Smooth muscle cell (in vitro differentiated cells): ENCODE results near the gene ERC2. TPM values are rescaled to one million over a fixed set of nuclear protein-coding genes. Genes with fewer than 3 reads are reported as not detected.

Experiments used
- DNase-seq: peaks from one replicate; lab custom pipeline; 2025; ENCODE audit not compliant: unreplicated experiment; lab: John Stamatoyannopoulos, UW
- H2AFZ ChIP-seq: fragments of 200-600 bp; sonication (generic); 2 replicates; pipeline ENCODE4 v1.6.0; 2016; ENCODE audit warnings: antibody characterized with exemption, low read depth, mild to moderate bottlenecking
- H3F3A ChIP-seq: fragments of 200-600 bp; sonication (generic); 2 replicates; pipeline ENCODE4 v1.6.0; 2017; ENCODE audit warnings: antibody characterized with exemption, low read depth
- H3K27ac ChIP-seq: fragments of 200-600 bp; sonication (generic); 2 replicates; pipeline ENCODE4 v1.5.1; 2016; ENCODE audit warnings: low read depth, mild to moderate bottlenecking
- H3K27me3 ChIP-seq: fragments of 200-600 bp; sonication (generic); 2 replicates; pipeline ENCODE4 v1.6.1; 2016; ENCODE audit warnings: low read depth, mild to moderate bottlenecking
- H3K36me3 ChIP-seq: fragments of 200-600 bp; sonication (generic); 2 replicates; pipeline ENCODE4 v1.5.1; 2016; ENCODE audit warnings: low read depth
- H3K4me1 ChIP-seq: fragments of 200-600 bp; sonication (generic); 2 replicates; pipeline ENCODE4 v1.5.1; 2016; ENCODE audit warnings: low read depth
- H3K4me2 ChIP-seq: fragments of 200-600 bp; sonication (generic); 2 replicates; pipeline ENCODE4 v1.6.0; 2016; ENCODE audit warnings: mild to moderate bottlenecking
- H3K4me3 ChIP-seq: fragments of 200-600 bp; sonication (generic); 2 replicates; pipeline ENCODE4 v1.5.1; 2016; ENCODE audit warnings: mild to moderate bottlenecking
- H3K79me2 ChIP-seq: fragments of 200-600 bp; sonication (generic); 2 replicates; pipeline ENCODE4 v1.6.0; 2016; ENCODE audit warnings: low read depth, mild to moderate bottlenecking
- H3K9ac ChIP-seq: fragments of 200-600 bp; sonication (generic); 2 replicates; pipeline ENCODE4 v1.6.0; 2016; ENCODE audit warnings: low read depth
- H3K9me3 ChIP-seq: fragments of 200-600 bp; sonication (generic); replicated peaks from 2 replicates; pipeline ENCODE4 v1.5.1; 2016; ENCODE audit warnings: low read depth
- H4K20me1 ChIP-seq: fragments of 200-600 bp; sonication (generic); 2 replicates; pipeline ENCODE4 v1.6.0; 2016; ENCODE audit warnings: low read depth
- CTCF ChIP-seq: fragments of 200-600 bp; sonication (generic); IDR thresholded peaks from 2 replicates; pipeline ENCODE4 v1.5.1; 2017; ENCODE audit warnings: borderline replicate concordance, mild to moderate bottlenecking, antibody characterized with exemption; ENCODE audit not compliant: insufficient read depth, poor library complexity, severe bottlenecking
- WGBS: methylation state at CpG from one replicate; pipeline ENCODE4 v1.1.7; 2016; ENCODE audit warnings: low lambda C conversion rate; 5-methylcytosine and 5-hydroxymethylcytosine counted together
- polyA plus RNA-seq: library from polyadenylated mRNA; unstranded; fragments of >200 nt; fragmentation: Nextera tagmentation; extraction: Ambion mirVana; gene quantifications from 2 replicates; pipeline ENCODE4 v1.2.1, GENCODE V29; 2016
- total RNA-seq: library from RNA; depleted of rRNA; stranded (reverse); fragments of >200 nt; gene quantifications from 2 replicates; pipeline ENCODE4 v1.2.3, GENCODE V29; 2014

ERC2 gene
- total and polyA plus RNA-seq, 2 experiments from 2014 or later: 1.1 TPM; not detected in 1

- Histone ChIP-seq H3K4me1 (no peaks in the 10 kb centered on the region), H3F3A (no peaks in the 10 kb centered on the region), H3K27ac (no peak overlapping the region), H2AFZ (no peak overlapping the region), H3K9ac (no peak overlapping the region), H3K79me2 (no peaks in the 10 kb centered on the region), H3K27me3 (no peaks in the 10 kb centered on the region), H3K4me2 (no peak overlapping the region), H4K20me1 (no peaks in the 10 kb centered on the region), H3K9me3 (no peaks in the 10 kb centered on the region), H3K4me3 (no peak overlapping the region), H3K36me3 (no peaks in the 10 kb centered on the region)
- TF ChIP-seq CTCF: peak; percentile 44
- WGBS: 96% methylated on average over 3 of the region's 3 CpGs
- DNase-seq: no peak
Measured at GRCh38 chr3:56254835-56255234, 213.4 kb downstream of the ERC2 start.

- Histone ChIP-seq H3K9ac (no peak overlapping the region), H3K4me1 (no peaks in the 10 kb centered on the region), H3K36me3 (no peaks in the 10 kb centered on the region), H3K9me3 (no peaks in the 10 kb centered on the region), H2AFZ (no peak overlapping the region), H3K79me2 (no peaks in the 10 kb centered on the region), H3F3A (no peaks in the 10 kb centered on the region), H3K27me3 (no peaks in the 10 kb centered on the region), H3K27ac (no peak overlapping the region), H3K4me2 (no peak overlapping the region), H4K20me1 (no peaks in the 10 kb centered on the region), H3K4me3 (no peak overlapping the region)
- DNase-seq: no peak
- TF ChIP-seq CTCF: no peak
- 44% methylated on average over 7 of the region's 7 CpGs for WGBS
Measured at GRCh38 chr3:56253941-56254665, 214.2 kb downstream of the ERC2 start.

- Histone ChIP-seq H3K4me2 (no peak overlapping the region), H3K36me3 (no peaks in the 10 kb centered on the region), H3F3A (no peaks in the 10 kb centered on the region), H3K4me1 (no peaks in the 10 kb centered on the region), H3K9ac (no peak overlapping the region), H4K20me1 (no peaks in the 10 kb centered on the region), H3K27me3 (no peaks in the 10 kb centered on the region), H3K9me3 (no peaks in the 10 kb centered on the region), H3K27ac (no peak overlapping the region), H3K4me3 (no peak overlapping the region), H3K79me2 (no peaks in the 10 kb centered on the region), H2AFZ (no peak overlapping the region)
- WGBS: 93% methylated on average over 3 of the region's 3 CpGs
- TF ChIP-seq CTCF: peak; percentile 85
- DNase-seq: no peak
Measured at GRCh38 chr3:56251343-56251945, 216.8 kb downstream of the ERC2 start.
